ENCODE data around the gene FBXL20.

FBXL20 gene

GRCh38 chr17:39222866-39223834 lies 178.3 kb downstream of the FBXL20 start:
- H3K27me3 ChIP-seq (ENCODE audit: insufficient read depth, low read depth, severe bottlenecking) = peaks cover 16% of the 10 kb centered on the region
- H3K4me3 ChIP-seq (ENCODE audit: low read depth, low read length) = no peak overlapping the region
- DNase-seq = no peak
- H3K9me3 ChIP-seq (ENCODE audit: severe bottlenecking) = no peaks in the 10 kb centered on the region
- H3K27ac ChIP-seq = no peak overlapping the region
- no peaks in the 10 kb centered on the region for H3K36me3 ChIP-seq
- no peak for TF ChIP-seq CTCF (IDR thresholded peaks at IDR 0.05; ENCODE audit: low read depth, low read length)

- H3K4me3 ChIP-seq (ENCODE audit: low read depth, low read length) = no peak overlapping the region
- H3K9me3 ChIP-seq (ENCODE audit: severe bottlenecking) = no peaks in the 10 kb centered on the region
- DNase-seq = no peak
- H3K36me3 ChIP-seq = no peaks in the 10 kb centered on the region
- H3K27ac ChIP-seq = no peak overlapping the region
- TF ChIP-seq CTCF (IDR thresholded peaks at IDR 0.05; ENCODE audit: low read depth, low read length) = no peak
- peaks cover 16% of the 10 kb centered on the region for H3K27me3 ChIP-seq (ENCODE audit: insufficient read depth, low read depth, severe bottlenecking)
These were observed 179.3 kb downstream of the FBXL20 start for GRCh38 chr17:39222151-39222550.

GRCh38 chr17:39221572-39221971 lies 179.9 kb downstream of the FBXL20 start:
- no peak overlapping the region for H3K4me3 ChIP-seq (ENCODE audit: low read depth, low read length)
- no peak overlapping the region for H3K27ac ChIP-seq
- H3K9me3 ChIP-seq (ENCODE audit: severe bottlenecking) = no peaks in the 10 kb centered on the region
- no peak for TF ChIP-seq CTCF (IDR thresholded peaks at IDR 0.05; ENCODE audit: low read depth, low read length)
- H3K27me3 ChIP-seq (ENCODE audit: insufficient read depth, low read depth, severe bottlenecking) = peaks cover 16% of the 10 kb centered on the region
- DNase-seq = no peak
- no peaks in the 10 kb centered on the region for H3K36me3 ChIP-seq

- Histone ChIP-seq H3K36me3 (no peaks in the 10 kb centered on the region), H3K4me3 (ENCODE audit: low read depth, low read length) (no peak overlapping the region), H3K27ac (no peak overlapping the region), H3K9me3 (ENCODE audit: severe bottlenecking) (no peaks in the 10 kb centered on the region), H3K27me3 (ENCODE audit: insufficient read depth, low read depth, severe bottlenecking) (peaks cover 1% of the 10 kb centered on the region)
- no peak for TF ChIP-seq CTCF (IDR thresholded peaks at IDR 0.05; ENCODE audit: low read depth, low read length)
- DNase-seq = no peak
These were observed 181.7 kb downstream of the FBXL20 start for GRCh38 chr17:39219647-39220154.

- Histone ChIP-seq H3K27ac (no peak overlapping the region), H3K36me3 (no peaks in the 10 kb centered on the region), H3K27me3 (ENCODE audit: insufficient read depth, low read depth, severe bottlenecking) (no peaks in the 10 kb centered on the region), H3K4me3 (ENCODE audit: low read depth, low read length) (no peak overlapping the region), H3K9me3 (ENCODE audit: severe bottlenecking) (no peaks in the 10 kb centered on the region)
- no peak for TF ChIP-seq CTCF (IDR thresholded peaks at IDR 0.05; ENCODE audit: low read depth, low read length)
- no peak for DNase-seq
These were observed 182.5 kb downstream of the FBXL20 start for GRCh38 chr17:39218906-39219305.

All from WERI-Rb-1 (cell line).